Measurements from ENCODE around the gene UBE2G2.

The UBE2G2 gene

GRCh38 chr21:44763451-44764318 is 37.9 kb downstream of the UBE2G2 start:
- DNase-seq (ENCODE audit: low read depth) = no peak

GRCh38 chr21:44763050-44763378 is 38.6 kb downstream of the UBE2G2 start:
- no peak for DNase-seq (ENCODE audit: low read depth)

GRCh38 chr21:44762221-44763049 is 39.2 kb downstream of the UBE2G2 start:
- DNase-seq (ENCODE audit: low read depth) = no peak

- no peak for DNase-seq (ENCODE audit: low read depth)
Measured at GRCh38 chr21:44761747-44762208, 39.8 kb downstream of the UBE2G2 start.

GRCh38 chr21:44761011-44761729 is 40.5 kb downstream of the UBE2G2 start:
- no peak for DNase-seq (ENCODE audit: low read depth)

- DNase-seq (ENCODE audit: low read depth) = no peak
Measured at GRCh38 chr21:44760376-44760775, 41.2 kb downstream of the UBE2G2 start.

- DNase-seq (ENCODE audit: low read depth) = no peak
Measured at GRCh38 chr21:44759628-44760285, 41.9 kb downstream of the UBE2G2 start.

GRCh38 chr21:44758781-44759627 is 42.6 kb downstream of the UBE2G2 start:
- DNase-seq (ENCODE audit: low read depth) = no peak

- DNase-seq (ENCODE audit: low read depth) = no peak
Measured at GRCh38 chr21:44758141-44758561, 43.5 kb downstream of the UBE2G2 start.

- no peak for DNase-seq (ENCODE audit: low read depth)
Measured at GRCh38 chr21:44757731-44758130, 43.9 kb downstream of the UBE2G2 start.

- no peak for DNase-seq (ENCODE audit: low read depth)
Measured at GRCh38 chr21:44756423-44757185, 45.0 kb downstream of the UBE2G2 start.

- no peak for DNase-seq (ENCODE audit: low read depth)
Measured at GRCh38 chr21:44755227-44755626, 46.4 kb downstream of the UBE2G2 start.

GRCh38 chr21:44753357-44753756 is 48.3 kb downstream of the UBE2G2 start:
- DNase-seq (ENCODE audit: low read depth) = no peak

- no peak for DNase-seq (ENCODE audit: low read depth)
Measured at GRCh38 chr21:44752671-44753235, 48.9 kb downstream of the UBE2G2 start.

- no peak for DNase-seq (ENCODE audit: low read depth)
Measured at GRCh38 chr21:44751799-44752636, 49.6 kb downstream of the UBE2G2 start.

- DNase-seq (ENCODE audit: low read depth) = no peak
Measured at GRCh38 chr21:44751186-44751798, 50.3 kb downstream of the UBE2G2 start.

GRCh38 chr21:44750675-44751025 is 51.0 kb downstream of the UBE2G2 start:
- no peak for DNase-seq (ENCODE audit: low read depth)
